ELR (cell line): ENCODE results near the gene FGF13.

Experiments used
- DNase-seq: peaks from one replicate; pipeline ENCODE4 v3.0.0-alpha.2; 2015; ENCODE audit warnings: low read depth

Gene FGF13

GRCh38 chrX:138711399-138712347, at the start of gene FGF13:
Gene FGF13 (minus strand): TSS chrX:138711717. CDS start chrX:138711003, 714 bp downstream.
- no peak for DNase-seq

DNA sequence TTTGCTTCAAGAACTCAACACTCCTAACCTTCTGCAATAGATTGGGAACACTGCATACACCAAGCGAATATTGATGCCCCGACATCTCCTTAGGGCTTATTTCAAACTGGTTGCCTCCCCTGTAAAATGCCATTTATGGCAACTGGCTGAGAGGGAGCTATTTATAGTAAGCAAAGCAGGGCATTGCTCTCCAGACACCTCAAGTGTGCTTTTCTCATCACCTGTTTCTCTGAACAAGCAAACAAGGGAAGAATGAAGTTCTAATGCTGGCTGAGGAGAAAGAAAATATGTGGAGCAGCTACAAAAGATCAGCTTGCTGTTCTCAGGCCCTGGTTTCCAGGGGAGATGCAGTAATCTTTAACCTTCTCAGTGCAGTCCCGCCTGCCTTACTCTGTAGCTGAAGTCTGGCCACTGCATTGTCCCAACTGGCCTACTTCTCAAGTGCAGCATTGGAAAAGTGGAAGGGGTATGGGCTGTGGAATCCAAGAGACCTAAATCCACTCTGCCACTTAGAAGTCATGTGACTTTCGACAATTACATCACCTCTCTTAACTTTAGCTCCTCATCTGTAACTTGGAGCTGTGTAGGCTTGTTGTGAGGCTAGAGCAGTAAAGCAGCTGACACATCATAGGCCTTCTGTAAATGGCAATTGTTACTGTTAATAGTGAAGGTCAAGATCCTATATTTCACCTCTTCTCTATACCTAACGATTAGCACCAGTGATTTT, 47.9 kb upstream of the FGF13 start:
- DNase-seq: no peak

DNA sequence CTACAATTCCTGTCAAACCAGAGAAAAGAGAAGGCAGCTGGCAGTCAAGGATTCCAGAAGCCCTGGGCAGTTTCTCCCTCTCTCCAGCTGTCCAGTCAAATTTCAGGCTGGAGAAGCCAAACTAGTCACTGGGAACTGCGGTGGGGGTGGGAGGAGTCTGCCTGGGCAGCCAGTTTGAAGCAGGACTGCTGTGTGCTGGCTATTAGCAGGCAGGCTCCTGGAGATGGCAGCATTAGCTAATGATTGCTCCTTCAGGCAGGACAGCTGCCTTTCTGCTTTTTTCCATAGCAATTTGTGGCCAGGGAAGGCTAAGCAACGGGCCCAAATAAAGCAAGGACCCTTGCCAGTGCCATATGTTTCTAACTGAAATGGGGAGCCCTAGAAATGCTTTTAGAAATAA, 44.7 kb upstream of the FGF13 start:
- DNase-seq: peak; percentile 3

DNA sequence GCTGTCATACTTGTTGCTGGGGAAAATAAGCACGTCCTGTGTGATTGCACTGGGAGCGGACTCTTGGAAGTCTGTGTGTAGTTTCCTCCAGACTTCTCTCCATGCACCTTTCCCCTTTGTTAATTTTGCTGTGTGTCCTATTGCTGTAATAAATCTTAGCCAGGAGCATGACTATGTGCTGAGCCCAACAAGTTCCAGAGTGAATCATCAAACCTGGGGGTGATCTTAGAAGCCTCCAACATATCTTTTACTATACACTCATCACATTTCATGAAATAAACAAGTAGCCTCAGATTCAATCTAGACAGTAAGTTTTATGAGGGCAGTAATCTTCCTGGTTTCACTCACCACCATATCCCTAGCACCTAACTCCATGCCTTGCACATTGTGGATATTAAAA, 43.3 kb upstream of the FGF13 start:
- no peak for DNase-seq

DNA sequence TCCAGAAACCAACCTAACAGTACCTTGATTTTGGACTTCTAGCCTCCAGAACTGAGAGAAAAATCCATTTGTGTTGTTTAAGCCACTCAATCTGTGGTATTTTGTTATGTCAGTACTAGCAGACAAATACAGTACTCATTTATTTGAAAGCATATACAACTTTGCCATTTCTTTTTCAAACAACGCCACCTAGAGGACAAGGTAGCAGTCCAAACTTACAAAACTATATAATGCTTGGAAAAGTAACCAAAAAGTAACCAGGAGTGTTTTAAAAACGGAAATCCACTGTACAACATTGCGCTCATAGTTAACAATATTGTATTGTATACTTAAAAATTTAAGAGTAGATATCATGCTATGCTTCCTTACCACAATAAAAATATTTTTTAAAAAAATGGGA, 37.0 kb upstream of the FGF13 start:
- peak; percentile 10 for DNase-seq

DNA sequence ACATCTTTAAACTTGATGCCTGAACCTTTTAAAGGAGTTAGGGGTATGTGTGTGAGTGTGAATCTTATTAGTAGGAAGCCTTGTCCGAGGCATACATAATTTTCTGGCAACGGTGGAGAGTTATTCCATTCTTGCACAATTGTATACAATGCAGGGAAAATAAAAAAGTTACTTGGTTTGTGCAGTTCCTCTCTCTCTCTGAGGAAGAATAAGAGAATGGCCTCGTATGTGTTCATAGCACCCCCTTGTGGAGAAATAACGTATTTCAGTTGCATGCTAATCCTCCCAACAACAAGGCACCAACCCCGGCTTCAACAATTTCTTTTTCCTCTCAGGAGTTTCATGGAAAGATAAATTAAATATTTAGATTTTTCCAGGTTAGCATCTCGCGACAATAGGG, 33.7 kb upstream of the FGF13 start:
- DNase-seq: peak; percentile 25

DNA sequence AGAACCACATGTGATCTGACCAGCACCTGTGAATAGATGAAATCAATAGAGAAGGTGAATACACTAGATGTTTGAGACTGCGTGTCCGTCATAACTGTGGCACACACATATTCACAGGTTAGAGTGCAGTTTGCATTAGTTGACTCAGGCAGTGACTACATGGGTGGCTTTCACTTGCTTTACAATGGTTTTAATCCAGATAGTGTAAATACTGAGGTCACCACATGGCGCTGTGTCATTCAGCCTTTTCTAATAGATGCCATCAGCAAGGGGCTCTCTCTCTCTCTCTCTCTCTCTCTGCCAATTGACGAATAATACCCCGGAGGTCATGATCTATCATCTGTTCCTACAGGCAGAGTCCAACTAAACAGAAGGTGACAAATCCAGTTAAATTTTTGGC, 30.7 kb upstream of the FGF13 start:
- DNase-seq: no peak

GRCh38 chrX:138740341-138740740, 28.8 kb upstream of the FGF13 start:
- no peak for DNase-seq

GRCh38 chrX:138723301-138723700, 11.8 kb upstream of the FGF13 start:
- DNase-seq: no peak

DNA sequence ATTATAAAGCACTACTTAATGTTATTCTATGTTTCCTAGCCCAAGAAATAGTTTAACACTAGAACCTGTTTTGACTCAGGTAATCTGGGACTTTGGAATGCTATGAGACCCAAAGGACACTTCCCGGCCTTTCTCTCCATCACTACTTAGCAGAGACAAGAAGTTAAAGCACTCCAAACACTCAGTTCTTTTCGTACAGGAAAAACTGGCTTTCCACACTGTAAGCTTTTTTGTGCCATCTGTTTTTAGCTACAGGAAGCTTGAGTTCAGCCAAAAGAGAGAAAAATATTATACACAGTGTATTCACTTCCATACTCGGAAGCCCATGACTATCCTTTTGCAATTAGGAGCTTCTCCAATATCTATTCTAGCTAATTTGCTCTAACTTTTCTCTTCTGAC, 7.9 kb upstream of the FGF13 start:
- DNase-seq: no peak

DNA sequence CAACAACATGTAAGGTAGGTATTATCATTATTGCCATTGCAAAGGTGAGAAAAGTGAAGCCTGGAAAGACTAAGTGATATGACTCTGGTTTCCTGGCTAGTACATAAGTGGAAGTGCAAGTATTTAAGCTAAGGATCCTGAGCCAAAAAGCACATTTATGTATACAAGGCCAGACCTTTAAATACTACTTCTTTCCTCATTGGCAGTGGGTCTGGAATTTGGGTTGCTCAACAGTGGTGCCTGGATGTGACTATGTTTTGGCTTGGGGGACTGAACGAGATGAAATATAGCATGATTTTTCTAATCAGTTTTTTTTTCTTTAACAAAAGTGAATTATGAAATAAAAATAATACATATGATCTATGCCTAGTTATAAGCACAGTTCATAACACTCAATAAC, 7.4 kb upstream of the FGF13 start:
- no peak for DNase-seq

DNA sequence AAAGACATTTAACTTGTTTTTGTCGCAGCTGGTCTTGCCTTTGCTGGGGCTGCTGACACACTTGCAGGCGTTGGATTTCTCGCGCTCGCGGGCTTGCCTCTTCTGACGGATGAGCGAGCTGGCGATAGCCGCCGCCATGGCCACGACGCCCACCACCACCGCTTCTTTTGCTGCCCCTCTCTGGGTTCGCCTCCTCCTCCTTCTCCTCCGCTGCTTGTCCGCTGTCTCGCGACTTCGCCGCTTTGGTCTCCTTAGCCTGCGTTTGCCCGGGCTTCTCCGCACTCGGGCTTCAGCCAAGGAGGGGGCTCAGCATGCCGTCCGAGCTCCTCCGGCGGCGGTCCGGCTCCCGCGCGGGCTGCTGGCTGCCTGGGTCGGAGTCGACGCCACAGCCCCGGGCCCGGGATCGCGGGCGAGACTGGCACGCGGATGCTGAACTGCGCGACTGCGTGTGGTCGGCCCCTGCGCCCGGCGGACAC, 613 bp downstream of the FGF13 start:
- DNase-seq: no peak

GRCh38 chrX:138709886-138710791, 1.4 kb downstream of the FGF13 start:
- DNase-seq: no peak

DNA sequence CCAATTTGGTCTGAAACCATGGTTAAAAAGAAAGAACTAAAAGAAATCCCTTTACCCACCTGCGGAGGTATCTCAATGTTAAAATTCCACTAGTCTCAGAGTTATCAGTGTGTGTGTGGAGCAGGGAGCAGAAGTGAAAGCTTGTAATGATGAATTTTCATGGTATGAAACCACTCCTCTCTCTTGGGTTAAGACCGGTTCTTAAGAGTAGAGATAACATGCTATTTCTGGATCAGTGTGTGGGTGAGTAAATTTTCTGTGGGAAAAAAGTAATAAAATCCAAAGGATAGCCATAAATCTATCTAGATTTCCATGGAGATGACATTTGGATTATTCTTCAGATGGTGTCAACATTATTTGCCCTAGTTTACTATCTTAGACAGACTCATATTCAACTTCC, 3.2 kb downstream of the FGF13 start:
- DNase-seq: no peak

DNA sequence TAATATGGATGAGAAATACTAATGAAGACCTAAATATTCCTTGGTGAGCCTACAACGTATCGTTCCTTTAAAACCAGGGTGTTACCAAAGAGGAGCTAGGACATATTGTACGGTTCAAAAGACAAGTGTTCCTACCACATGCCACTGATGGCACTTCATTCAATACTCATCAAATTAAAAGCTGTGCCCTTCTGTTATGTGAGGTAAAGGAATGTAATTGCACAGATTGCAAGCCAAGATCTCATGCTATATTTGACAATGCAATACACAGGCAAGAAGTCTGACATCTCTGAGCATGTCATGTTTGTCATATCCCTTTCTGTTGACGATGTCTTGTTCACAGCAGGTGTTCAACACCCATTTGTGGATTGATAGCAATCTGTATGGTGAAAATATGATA, 6.9 kb downstream of the FGF13 start:
- DNase-seq: no peak

DNA sequence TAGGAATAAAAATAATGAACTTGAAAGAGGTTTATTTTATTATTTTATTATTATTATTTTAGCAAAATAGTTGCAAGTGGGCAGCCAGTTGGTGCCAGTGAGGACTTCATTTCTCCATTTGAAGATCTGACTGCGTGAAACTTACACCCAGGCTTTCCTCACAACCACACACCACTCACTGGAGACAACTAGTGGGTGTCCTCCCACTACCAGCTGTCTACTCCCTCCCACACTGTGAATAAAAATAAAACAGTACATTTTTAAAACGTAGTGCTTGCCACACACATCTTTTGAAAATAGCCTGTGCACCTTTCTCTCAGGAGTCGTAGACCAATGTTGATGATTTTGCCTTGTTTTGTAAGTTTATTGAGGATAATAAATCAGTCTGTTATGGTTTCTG, 7.4 kb downstream of the FGF13 start:
- no peak for DNase-seq

DNA sequence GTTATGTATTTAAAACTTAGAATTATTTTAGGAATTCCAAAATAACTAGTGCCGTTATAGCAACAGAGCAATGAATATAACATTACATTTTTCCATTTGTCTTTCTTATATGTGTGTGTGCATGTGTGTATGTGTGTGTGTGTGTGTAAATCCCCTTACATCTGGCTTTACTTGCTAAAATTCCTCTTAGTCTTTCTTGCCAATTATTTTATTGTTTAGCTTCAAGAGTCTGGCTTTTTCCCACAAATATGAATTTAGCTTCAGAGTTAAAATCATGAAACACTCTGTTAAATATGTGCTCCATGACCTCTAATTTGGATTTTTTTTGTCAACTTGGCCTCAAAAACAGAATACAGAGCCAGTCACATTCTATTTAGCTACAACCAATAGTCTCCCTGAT, 18.9 kb downstream of the FGF13 start:
- DNase-seq: no peak

DNA sequence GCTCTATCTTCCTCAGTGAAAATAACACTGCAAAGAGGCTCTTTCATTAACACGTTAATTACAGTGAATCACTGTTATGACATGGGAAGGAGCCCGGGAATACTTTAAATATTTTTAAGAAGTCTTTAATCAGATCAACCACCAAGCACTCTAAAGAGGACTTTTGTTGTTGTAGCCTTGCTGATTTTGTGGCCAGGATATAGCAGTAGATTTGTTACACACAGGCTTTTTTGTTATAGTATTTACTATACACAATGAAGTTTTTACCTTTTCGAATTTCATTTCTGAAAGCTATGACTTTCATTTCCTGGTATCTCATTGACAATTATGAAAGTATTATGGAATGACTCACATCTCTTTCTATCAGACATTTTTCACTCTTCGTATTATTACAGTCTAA, 20.3 kb downstream of the FGF13 start:
- no peak for DNase-seq

DNA sequence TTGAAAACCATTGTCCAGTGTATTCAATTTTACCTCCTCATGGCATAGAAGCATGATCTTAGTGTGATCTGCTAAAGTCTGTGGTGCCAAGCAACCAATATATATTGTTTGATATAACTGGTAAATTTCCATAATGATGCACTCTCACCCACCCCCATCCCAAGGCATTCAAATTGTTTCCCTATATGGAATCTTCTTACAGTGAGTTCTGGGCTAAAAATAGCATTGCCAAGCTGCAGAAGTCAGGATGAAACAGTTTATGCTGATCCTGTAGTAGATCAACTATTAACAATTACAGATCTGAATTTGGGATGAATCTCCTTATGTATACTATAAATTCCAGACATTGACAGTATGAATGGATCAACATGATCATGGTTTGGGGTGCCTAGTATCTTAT, 20.9 kb downstream of the FGF13 start:
- no peak for DNase-seq

DNA sequence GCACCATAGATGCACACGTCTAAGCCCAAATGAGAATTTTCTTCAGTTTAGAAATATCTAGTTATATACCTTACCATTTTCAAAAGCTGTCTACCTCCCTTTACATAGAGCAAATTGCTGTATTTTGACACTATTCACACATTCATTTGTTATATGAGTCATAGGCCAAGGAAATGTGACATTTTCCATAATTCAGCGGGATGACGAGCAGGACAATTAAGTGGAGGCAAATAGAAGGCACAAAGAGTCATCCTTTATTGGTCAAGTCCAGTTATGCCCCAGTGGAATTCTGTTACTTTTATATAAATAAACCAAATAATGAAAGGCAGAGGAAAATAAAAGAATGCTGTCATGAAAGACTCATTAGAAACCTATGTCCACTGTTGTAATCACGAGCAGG, 27.9 kb downstream of the FGF13 start:
- DNase-seq: no peak

DNA sequence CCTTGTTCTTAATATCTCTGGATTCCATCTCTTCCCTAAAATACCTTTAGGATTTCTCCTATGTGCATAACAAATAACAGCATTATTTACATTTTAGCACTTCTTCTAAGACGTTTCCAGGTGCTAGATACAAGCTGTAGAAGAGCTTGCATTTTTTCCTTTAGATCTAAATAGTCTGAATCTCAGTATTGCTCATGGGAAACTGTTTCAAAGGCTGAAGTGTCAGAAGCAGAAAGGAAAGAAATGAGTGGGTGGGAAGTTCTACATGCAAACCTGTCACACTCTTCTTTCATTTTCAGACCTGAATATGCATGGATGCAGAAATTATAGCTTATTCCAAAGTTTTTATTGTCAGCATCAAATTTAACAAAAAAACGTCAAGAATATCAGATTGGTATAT, 41.8 kb downstream of the FGF13 start:
- no peak for DNase-seq

GRCh38 chrX:138664466-138664865, 47.1 kb downstream of the FGF13 start:
- DNase-seq: no peak
